22Rv1 (cell line): ENCODE measurements around the gene RNF11.
"Not testable (repeated sequence)": the region's sequence is repeated elsewhere in the genome, so short reads cannot be mapped to it uniquely, and the experiment has no call there.

ENCODE experiments used
- H3K27ac ChIP-seq: fragments of 450-650 bp; 2 replicates; pipeline ENCODE4 v1.5.1; 2017
- ZFX ChIP-seq: fragments of 450-650 bp; IDR thresholded peaks from 2 replicates; pipeline ENCODE4 v1.6.1; 2017; ENCODE audit warnings: antibody characterized with exemption, borderline replicate concordance
- TF ChIP-seq, protein P1 (sequence below): fragments of 450-650 bp; IDR thresholded peaks from 2 replicates; pipeline ENCODE4 v1.5.1; 2017; ENCODE audit warnings: mild to moderate bottlenecking

RNF11 gene

DNA sequence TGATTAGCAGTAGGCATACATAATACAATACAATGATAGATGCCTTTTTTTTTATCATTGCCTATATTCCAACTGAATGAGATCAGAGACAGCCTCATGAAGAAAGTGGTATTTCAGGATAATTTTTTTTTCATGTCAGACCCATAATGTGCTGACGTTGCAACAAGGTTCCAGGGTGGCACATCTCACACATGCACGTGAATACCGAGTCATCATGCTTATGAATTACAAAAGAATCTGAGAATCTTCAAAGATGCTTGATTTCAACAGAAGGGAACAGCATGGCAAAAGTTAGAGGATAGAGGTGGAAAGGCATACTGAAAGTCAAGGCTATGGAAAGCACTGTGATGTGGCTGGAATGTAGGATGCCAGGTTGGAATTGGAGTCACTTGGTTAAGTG is 5.0 kb upstream of the RNF11 start:
- no peak overlapping the region for H3K27ac ChIP-seq
- TF ChIP-seq, protein P1, sequence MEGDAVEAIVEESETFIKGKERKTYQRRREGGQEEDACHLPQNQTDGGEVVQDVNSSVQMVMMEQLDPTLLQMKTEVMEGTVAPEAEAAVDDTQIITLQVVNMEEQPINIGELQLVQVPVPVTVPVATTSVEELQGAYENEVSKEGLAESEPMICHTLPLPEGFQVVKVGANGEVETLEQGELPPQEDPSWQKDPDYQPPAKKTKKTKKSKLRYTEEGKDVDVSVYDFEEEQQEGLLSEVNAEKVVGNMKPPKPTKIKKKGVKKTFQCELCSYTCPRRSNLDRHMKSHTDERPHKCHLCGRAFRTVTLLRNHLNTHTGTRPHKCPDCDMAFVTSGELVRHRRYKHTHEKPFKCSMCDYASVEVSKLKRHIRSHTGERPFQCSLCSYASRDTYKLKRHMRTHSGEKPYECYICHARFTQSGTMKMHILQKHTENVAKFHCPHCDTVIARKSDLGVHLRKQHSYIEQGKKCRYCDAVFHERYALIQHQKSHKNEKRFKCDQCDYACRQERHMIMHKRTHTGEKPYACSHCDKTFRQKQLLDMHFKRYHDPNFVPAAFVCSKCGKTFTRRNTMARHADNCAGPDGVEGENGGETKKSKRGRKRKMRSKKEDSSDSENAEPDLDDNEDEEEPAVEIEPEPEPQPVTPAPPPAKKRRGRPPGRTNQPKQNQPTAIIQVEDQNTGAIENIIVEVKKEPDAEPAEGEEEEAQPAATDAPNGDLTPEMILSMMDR = no peak
- TF ChIP-seq ZFX = no peak

DNA sequence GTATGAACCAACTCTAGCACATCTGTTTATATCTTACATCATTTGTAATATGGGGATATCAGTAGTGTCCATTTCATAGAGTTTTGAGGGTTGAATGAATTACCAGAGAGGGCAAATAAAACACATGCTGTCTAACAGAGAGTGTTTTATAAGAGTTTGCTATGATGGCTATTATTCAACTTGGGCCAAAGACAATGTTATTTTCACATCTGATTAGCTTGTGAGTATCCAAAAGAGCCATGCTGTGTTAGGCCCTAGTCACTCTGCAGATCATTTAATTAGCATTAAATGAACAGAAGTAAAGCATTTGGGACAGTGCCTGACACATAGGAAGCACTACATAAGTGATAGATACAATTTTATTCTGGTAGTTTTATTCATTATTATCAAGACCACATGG is 4.2 kb upstream of the RNF11 start:
- H3K27ac ChIP-seq = no peak overlapping the region
- TF ChIP-seq, protein P1 = no peak
- no peak for TF ChIP-seq ZFX

DNA sequence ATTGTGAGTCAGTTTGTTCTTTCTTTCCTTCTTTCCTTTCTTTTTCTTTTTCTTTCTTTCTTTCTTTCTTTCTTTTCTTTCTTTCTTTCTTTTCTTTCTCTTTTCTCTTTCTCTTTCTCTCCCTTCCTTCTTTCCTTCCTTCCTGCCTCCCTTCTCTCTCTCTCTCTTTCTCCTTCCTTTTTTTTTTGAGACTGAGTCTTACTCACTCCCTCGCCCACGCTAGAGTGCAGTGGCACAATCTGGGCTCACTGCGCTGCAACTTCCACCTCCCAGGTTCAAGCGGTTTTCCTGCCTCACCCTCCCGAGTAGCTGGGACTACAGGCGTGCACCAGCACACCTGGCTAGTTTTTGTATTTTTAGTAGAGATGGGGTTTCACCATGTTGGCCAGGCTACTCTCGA is 1.8 kb upstream of the RNF11 start:
- H3K27ac ChIP-seq = not testable (repeated sequence)

DNA sequence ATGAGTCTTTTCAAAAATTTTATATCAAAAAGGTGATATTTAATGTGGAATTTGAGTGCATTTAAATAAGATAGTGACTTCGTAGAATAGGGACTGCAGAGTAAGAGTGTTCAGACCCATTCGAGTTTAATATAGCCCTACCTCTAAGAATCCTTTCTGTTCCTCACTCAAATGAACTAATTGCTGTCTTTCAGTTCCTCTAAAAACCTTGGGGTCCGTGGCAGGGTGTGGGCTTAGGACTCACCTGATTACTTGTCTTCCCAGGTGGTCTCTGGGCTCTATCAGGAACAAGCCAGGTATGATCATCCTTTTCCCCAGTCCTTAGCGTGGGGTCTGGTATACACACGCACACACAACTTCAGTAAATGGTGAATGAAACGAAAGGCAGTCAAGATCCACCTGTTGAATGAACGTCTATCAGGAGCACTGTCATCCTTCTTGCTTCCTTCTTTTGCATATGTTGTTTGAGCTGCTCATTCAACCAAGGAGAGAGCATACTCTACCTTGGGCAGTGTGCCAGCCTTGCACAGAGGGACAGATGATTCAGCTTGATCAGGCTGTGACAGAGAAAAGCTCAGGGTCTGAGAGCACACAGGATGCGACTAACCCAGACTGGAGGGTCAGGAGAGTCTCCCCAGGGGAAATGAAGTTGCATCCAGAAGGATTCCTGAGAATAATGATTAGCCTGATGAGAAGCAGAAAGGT is 1.2 kb upstream of the RNF11 start:
- peak overlapping the region; percentile 88 for H3K27ac ChIP-seq
- TF ChIP-seq ZFX = no peak
- TF ChIP-seq, protein P1 = no peak

DNA sequence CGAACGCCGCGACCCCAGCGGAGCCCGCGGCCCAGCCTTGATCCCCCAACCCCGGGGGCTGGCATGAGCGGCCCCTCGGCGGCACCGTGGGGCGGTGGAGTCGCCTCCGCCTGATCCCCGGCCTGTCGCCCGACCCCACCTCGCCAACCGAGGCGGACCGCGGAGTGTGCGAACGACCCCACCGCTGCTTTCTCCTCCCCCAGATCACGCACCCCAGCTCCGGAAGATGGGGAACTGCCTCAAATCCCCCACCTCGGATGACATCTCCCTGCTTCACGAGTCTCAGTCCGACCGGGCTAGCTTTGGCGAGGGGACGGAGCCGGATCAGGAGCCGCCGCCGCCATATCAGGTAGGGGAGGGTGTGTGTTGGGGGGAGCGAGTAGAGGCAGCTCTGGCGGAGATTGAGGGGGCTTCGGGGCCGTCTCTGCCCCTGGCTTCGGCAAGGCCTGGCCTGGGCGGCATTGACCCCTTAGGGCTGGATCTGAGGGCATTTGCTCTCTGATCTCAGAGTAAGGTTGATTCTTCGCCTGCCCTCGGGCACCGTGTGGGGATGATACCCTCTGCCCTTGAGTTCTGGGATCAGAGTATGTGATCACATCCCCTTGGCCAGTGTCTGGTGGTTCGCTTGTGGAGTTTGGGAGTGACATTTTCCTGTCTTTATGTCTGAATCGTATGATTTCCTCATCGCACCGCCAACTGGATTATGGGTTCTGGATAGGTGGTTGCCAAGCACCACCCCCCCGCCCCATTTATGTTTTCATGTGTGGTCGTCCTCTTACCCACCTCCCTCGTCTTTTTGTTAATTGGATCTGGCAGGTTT is 668 bp downstream of the RNF11 start:
- H3K27ac ChIP-seq = peak overlapping the region; percentile 88
- TF ChIP-seq, protein P1 = no peak
- TF ChIP-seq ZFX = no peak

- no peak for TF ChIP-seq ZFX
- TF ChIP-seq, protein P1 = no peak
- H3K27ac ChIP-seq = peak overlapping the region; percentile 88
Measured at GRCh38 chr1:51237351-51238033, 1.4 kb downstream of the RNF11 start.

DNA sequence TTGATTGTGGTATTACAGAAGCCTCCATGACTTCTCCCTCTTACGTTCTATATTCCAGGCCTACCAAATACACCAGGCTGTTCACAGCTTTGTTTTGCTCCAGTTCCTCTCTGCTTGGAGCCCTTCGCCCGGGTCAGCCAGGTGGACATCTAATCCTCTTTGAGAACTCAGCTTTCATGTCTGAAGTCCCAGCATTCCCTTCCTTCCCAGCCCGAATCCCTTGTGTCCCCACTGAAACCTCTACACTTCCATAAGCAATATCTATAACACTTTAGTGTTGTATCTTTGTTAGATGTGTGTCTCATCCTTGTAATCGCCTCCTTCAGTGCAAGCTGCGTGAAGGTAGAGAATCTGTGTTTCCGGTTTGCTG is 1.9 kb downstream of the RNF11 start:
- no peak for TF ChIP-seq ZFX
- H3K27ac ChIP-seq = peak overlapping the region; percentile 88

GRCh38 chr1:51240084-51240483 is 4.0 kb downstream of the RNF11 start:
- H3K27ac ChIP-seq = no peak overlapping the region
- TF ChIP-seq ZFX = no peak
- TF ChIP-seq, protein P1 = no peak
